Glomerular visceral epithelial cell (primary cell): ENCODE data around the gene IGFBP4.
A peak's percentile ranks its signal among the peaks of the same experiment; 100 is the strongest.

Experiments
- DNase-seq: peaks from one replicate; pipeline ENCODE4 v3.0.0-alpha.2; 2016; ENCODE audit errors: extremely low spot score

The IGFBP4 gene

GRCh38 chr17:40471846-40472732 lies 28.8 kb downstream of the IGFBP4 start:
- DNase-seq, result no peak

GRCh38 chr17:40472733-40473452 lies 29.6 kb downstream of the IGFBP4 start:
- DNase-seq, result no peak

- DNase-seq, result no peak
Measured at GRCh38 chr17:40473573-40474365, 30.5 kb downstream of the IGFBP4 start.

- DNase-seq, result no peak
Measured at GRCh38 chr17:40474419-40475002, 31.3 kb downstream of the IGFBP4 start.

GRCh38 chr17:40475234-40475908 lies 32.1 kb downstream of the IGFBP4 start:
- no peak for DNase-seq

- no peak for DNase-seq
Measured at GRCh38 chr17:40477796-40478195, 34.5 kb downstream of the IGFBP4 start.

- no peak for DNase-seq
Measured at GRCh38 chr17:40478486-40478885, 35.2 kb downstream of the IGFBP4 start.

GRCh38 chr17:40479754-40480480 lies 36.7 kb downstream of the IGFBP4 start:
- no peak for DNase-seq

- peak; percentile 21 for DNase-seq
Measured at GRCh38 chr17:40480501-40481003, 37.3 kb downstream of the IGFBP4 start.

GRCh38 chr17:40481106-40481505 lies 37.9 kb downstream of the IGFBP4 start:
- DNase-seq, result no peak

- DNase-seq, result no peak
Measured at GRCh38 chr17:40482722-40483121, 39.5 kb downstream of the IGFBP4 start.

GRCh38 chr17:40483679-40484078 lies 40.4 kb downstream of the IGFBP4 start:
- DNase-seq, result no peak

- DNase-seq, result no peak
Measured at GRCh38 chr17:40484285-40484972, 41.2 kb downstream of the IGFBP4 start.

GRCh38 chr17:40484973-40485530 lies 41.8 kb downstream of the IGFBP4 start:
- no peak for DNase-seq

GRCh38 chr17:40485851-40486521 lies 42.7 kb downstream of the IGFBP4 start:
- DNase-seq, result peak; percentile 95

GRCh38 chr17:40486522-40487370 lies 43.5 kb downstream of the IGFBP4 start:
- DNase-seq, result peak; percentile 79

GRCh38 chr17:40487371-40488020 lies 44.2 kb downstream of the IGFBP4 start:
- DNase-seq, result no peak
